Measurements from ENCODE around the gene GCA. TPM values are rescaled to one million over a fixed set of nuclear protein-coding genes. Genes with fewer than 3 reads are reported as not detected.

Gene GCA
- total and polyA plus RNA-seq, 2 of the 4 experiments (the other 2 are of a cell fraction), result 2.2 to 3.6 TPM

DNA sequence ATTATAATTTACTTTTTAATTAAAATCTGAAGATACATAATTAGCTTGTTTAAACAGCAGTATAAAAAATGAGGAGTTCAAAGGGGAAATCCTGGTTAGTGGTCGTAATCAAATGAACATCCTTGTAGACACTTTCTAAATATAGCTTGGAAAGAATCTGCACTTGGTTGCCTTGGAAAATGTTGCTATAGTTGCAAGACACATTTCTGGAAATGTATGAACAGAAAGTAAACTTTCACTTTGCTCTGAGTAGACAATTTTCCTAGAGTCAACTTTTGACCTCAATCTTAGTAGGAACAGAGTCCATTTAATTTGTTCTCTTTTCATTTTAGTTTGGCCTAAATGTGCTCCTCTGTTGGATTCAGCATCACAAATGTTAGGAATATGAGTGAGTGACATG lies 38.3 kb downstream of the GCA start:
- no peaks in the 10 kb centered on the region for H3K4me1 ChIP-seq (ENCODE audit: control insufficient read depth, insufficient read depth, low read length)
- no peak for ATAC-seq (ENCODE audit: low read depth)
- H2AFZ ChIP-seq (replicated peaks; ENCODE audit: low read length, poor library complexity), result no peak overlapping the region
- H3K79me1 ChIP-seq (ENCODE audit: low read depth in 1 of 2, low read length in 2 of 2), result no peaks in the 10 kb centered on the region
- H2BK20ac ChIP-seq (ENCODE audit: low read depth, low read length), result no peak overlapping the region
- no peak overlapping the region for H2BK15ac ChIP-seq (ENCODE audit: low read depth, low read length)
- dilution Hi-C loops (cut with HindIII; ENCODE audit: low sequenced_read_pairs, unreplicated experiment), result no loop called here
- no peak overlapping the region for H3K56ac ChIP-seq (ENCODE audit: extremely low read depth, insufficient read depth, low read length)
- H3K14ac ChIP-seq (replicated peaks; ENCODE audit: low read depth, low read length), result no peak overlapping the region
- H3K9ac ChIP-seq (ENCODE audit: low read depth, low read length), result no peak overlapping the region
- no peak overlapping the region for H3K18ac ChIP-seq (ENCODE audit: low read depth, low read length)
- ChIA-PET POLR2A (ENCODE audit: unreplicated experiment) (no interaction called here), CTCF (no interaction called here)
- H3K4me2 ChIP-seq (ENCODE audit: low read depth, low read length), result no peak overlapping the region
- H2BK120ac ChIP-seq (ENCODE audit: low read depth, low read length), result no peak overlapping the region
- no peaks in the 10 kb centered on the region for H4K20me1 ChIP-seq (ENCODE audit: insufficient read depth, low read length)
- no peaks in the 10 kb centered on the region for H3K9me3 ChIP-seq (ENCODE audit: control insufficient read depth, insufficient read depth, low read length)
- H4K91ac ChIP-seq (ENCODE audit: insufficient read depth, low read depth, low read length), result no peak overlapping the region
- DNase-seq, result no peak
- H3K9me1 ChIP-seq (ENCODE audit: insufficient read depth, low read length), result no peaks in the 10 kb centered on the region
- intact Hi-C loops (cut with micrococcal nuclease), result no loop called here
- H2AK5ac ChIP-seq (ENCODE audit: low read depth, low read length), result no peak overlapping the region
- no peak for TF ChIP-seq RFX5 (IDR thresholded peaks at IDR 0.05; ENCODE audit: low read depth, low read length)
- TF ChIP-seq, protein P1, sequence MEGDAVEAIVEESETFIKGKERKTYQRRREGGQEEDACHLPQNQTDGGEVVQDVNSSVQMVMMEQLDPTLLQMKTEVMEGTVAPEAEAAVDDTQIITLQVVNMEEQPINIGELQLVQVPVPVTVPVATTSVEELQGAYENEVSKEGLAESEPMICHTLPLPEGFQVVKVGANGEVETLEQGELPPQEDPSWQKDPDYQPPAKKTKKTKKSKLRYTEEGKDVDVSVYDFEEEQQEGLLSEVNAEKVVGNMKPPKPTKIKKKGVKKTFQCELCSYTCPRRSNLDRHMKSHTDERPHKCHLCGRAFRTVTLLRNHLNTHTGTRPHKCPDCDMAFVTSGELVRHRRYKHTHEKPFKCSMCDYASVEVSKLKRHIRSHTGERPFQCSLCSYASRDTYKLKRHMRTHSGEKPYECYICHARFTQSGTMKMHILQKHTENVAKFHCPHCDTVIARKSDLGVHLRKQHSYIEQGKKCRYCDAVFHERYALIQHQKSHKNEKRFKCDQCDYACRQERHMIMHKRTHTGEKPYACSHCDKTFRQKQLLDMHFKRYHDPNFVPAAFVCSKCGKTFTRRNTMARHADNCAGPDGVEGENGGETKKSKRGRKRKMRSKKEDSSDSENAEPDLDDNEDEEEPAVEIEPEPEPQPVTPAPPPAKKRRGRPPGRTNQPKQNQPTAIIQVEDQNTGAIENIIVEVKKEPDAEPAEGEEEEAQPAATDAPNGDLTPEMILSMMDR (conservative IDR thresholded peaks at IDR 0.05; ENCODE audit: low read depth, low read length), result no peak
- TF ChIP-seq CEBPB (IDR thresholded peaks at IDR 0.05; ENCODE audit: low read depth, low read length), result no peak
- no peak for TF ChIP-seq BHLHE40 (IDR thresholded peaks at IDR 0.05; ENCODE audit: low read depth, low read length)
- TF ChIP-seq MAZ (IDR thresholded peaks at IDR 0.05; ENCODE audit: borderline replicate concordance, low read depth, low read length), result no peak
- no peak for TF ChIP-seq MXI1 (IDR thresholded peaks at IDR 0.05; ENCODE audit: borderline replicate concordance, low read depth, low read length)
- no peak for TF ChIP-seq SMC3 (IDR thresholded peaks at IDR 0.05; ENCODE audit: low read depth, low read length)
- no peak for TF ChIP-seq FOS (IDR thresholded peaks at IDR 0.05; ENCODE audit: low read depth, low read length)
- TF ChIP-seq, protein P2, sequence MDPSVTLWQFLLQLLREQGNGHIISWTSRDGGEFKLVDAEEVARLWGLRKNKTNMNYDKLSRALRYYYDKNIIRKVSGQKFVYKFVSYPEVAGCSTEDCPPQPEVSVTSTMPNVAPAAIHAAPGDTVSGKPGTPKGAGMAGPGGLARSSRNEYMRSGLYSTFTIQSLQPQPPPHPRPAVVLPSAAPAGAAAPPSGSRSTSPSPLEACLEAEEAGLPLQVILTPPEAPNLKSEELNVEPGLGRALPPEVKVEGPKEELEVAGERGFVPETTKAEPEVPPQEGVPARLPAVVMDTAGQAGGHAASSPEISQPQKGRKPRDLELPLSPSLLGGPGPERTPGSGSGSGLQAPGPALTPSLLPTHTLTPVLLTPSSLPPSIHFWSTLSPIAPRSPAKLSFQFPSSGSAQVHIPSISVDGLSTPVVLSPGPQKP (IDR thresholded peaks at IDR 0.05; ENCODE audit: borderline replicate concordance, low read depth, low read length), result no peak
- no peaks in the 10 kb centered on the region for H3K36me3 ChIP-seq (ENCODE audit: control insufficient read depth, insufficient read depth, low read length)
- no TSS peak for BruUV-seq (replicated peaks)
- H3K27ac ChIP-seq (ENCODE audit: insufficient read depth, low read length), result no peak overlapping the region
- WGBS, 2 experiments (ENCODE audit: extremely low coverage in 2 of 2, insufficient read length in 1 of 2), result no CpG with 5 or more reads among the region's 1 CpG
- no peak overlapping the region for H3K23ac ChIP-seq (ENCODE audit: low read depth, low read length)
- in situ Hi-C loops (cut with MboI; ENCODE audit: low sequenced_read_pairs), result no loop called here
- no peak overlapping the region for H3K4ac ChIP-seq (ENCODE audit: low read depth, low read length)
- no peaks in the 10 kb centered on the region for H3K27me3 ChIP-seq (ENCODE audit: control insufficient read depth, insufficient read depth, low read length)
- no peak overlapping the region for H4K8ac ChIP-seq (ENCODE audit: low read depth in 2 of 2, low read length in 2 of 2)
- H3K4me3 ChIP-seq (ENCODE audit: insufficient read depth, low read depth, low read length), result no peak overlapping the region
- H2AK9ac ChIP-seq (replicated peaks; ENCODE audit: low read depth, low read length, poor library complexity), result no peak overlapping the region
- H2BK5ac ChIP-seq (ENCODE audit: low read depth, low read length, poor library complexity, severe bottlenecking), result no peak overlapping the region
- H4K5ac ChIP-seq (ENCODE audit: low read depth, low read length), result no peak overlapping the region

Measured in IMR-90 (cell line).